GM18507 (cell line): ENCODE results near the gene PLEKHG5.

ENCODE experiments used
- DNase-seq: peaks from one replicate; pipeline ENCODE4 v3.0.0; 2011; ENCODE audit warnings: low read depth; ENCODE audit not compliant: insufficient read length; ENCODE audit errors: extremely low spot score
- FAIRE-seq: peaks from 2 replicates; lab custom pipeline; 2011; peaks lifted over from hg19 to GRCh38; lab: Jason Lieb, UNC

The PLEKHG5 gene

GRCh38 chr1:6418668-6419396 lies 72.6 kb downstream of the PLEKHG5 start:
- FAIRE-seq (no peak), DNase-seq (no peak)

GRCh38 chr1:6417961-6418667 lies 73.4 kb downstream of the PLEKHG5 start:
- no peak for DNase-seq
- no peak for FAIRE-seq
